ENCODE results near the gene DONSON.
"Not testable (repeated sequence)": the region's sequence is repeated elsewhere in the genome, so short reads cannot be mapped to it uniquely, and the experiment has no call there.

The DONSON gene, protein sequence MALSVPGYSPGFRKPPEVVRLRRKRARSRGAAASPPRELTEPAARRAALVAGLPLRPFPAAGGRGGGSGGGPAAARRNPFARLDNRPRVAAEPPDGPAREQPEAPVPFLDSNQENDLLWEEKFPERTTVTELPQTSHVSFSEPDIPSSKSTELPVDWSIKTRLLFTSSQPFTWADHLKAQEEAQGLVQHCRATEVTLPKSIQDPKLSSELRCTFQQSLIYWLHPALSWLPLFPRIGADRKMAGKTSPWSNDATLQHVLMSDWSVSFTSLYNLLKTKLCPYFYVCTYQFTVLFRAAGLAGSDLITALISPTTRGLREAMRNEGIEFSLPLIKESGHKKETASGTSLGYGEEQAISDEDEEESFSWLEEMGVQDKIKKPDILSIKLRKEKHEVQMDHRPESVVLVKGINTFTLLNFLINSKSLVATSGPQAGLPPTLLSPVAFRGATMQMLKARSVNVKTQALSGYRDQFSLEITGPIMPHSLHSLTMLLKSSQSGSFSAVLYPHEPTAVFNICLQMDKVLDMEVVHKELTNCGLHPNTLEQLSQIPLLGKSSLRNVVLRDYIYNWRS

GRCh38 chr21:33588485-33589335 lies at the start of gene DONSON:
Gene DONSON, minus strand, starts transcription at chr21:33588684. Its CDS starts 43 bp downstream, at chr21:33588641.
- Mint-ChIP-seq H3K4me3 (peak within 1 kb of the TSS; percentile 90), H3K27ac (peak within 1 kb of the TSS; percentile 99), H3K36me3 (ENCODE audit: low read depth) (peaks cover 40% of the 10 kb centered on the region), H3K4me1 (peaks cover 25% of the 10 kb centered on the region), H3K27me3 (ENCODE audit: low read depth, poor library complexity) (peaks cover 4% of the 10 kb centered on the region), H3K9me3 (no peaks in the 10 kb centered on the region)
- TF ChIP-seq, protein P1, sequence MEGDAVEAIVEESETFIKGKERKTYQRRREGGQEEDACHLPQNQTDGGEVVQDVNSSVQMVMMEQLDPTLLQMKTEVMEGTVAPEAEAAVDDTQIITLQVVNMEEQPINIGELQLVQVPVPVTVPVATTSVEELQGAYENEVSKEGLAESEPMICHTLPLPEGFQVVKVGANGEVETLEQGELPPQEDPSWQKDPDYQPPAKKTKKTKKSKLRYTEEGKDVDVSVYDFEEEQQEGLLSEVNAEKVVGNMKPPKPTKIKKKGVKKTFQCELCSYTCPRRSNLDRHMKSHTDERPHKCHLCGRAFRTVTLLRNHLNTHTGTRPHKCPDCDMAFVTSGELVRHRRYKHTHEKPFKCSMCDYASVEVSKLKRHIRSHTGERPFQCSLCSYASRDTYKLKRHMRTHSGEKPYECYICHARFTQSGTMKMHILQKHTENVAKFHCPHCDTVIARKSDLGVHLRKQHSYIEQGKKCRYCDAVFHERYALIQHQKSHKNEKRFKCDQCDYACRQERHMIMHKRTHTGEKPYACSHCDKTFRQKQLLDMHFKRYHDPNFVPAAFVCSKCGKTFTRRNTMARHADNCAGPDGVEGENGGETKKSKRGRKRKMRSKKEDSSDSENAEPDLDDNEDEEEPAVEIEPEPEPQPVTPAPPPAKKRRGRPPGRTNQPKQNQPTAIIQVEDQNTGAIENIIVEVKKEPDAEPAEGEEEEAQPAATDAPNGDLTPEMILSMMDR (IDR thresholded peaks at IDR 0.05), result no peak
- DNase-seq, result peak; percentile 97

DNA sequence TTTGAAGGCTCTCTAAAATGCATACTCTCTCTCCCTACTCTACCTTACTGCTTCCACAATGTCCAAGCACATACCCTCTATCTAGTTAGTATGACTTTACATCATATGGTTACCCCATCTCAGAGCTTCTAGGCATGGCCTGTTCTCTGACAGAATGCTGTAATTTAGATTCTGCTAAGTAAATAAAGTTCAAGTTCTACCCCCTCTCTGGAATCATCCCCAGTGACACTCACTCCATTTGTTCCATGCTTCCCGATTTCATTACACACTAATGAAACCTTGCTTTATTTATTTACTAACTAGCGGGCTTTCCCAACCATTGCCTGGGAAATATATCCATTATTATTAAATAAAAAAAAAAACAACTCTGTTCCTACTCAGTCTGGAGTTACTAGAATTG lies 45.8 kb upstream of the DONSON start:
- TF ChIP-seq, protein P1 (IDR thresholded peaks at IDR 0.05), result no peak
- Mint-ChIP-seq H3K4me3 (no peak overlapping the region), H3K27me3 (ENCODE audit: low read depth, poor library complexity) (peaks cover 5% of the 10 kb centered on the region), H3K9me3 (peaks cover 20% of the 10 kb centered on the region), H3K4me1 (peaks cover 5% of the 10 kb centered on the region), H3K36me3 (ENCODE audit: low read depth) (peaks cover 72% of the 10 kb centered on the region), H3K27ac (no peak overlapping the region)
- no peak for DNase-seq

DNA sequence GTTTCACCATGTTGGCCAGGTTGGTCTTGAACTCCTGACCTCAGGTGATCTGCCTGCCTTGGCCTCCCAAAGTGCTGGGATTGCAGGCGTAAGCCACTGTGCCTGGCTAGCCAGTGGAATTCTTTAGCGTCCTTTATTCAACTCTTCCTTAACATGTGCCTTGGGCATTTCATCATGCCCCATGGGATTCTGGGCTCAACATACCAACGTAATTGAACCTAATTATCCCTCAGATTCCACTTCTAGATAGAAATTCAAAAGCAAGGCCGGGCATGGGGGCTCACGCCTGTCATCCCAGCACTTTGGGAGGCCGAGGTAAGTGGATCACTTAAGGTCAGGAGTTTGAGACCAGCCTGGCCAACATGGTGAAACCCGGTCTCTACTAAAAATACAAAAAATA lies 37.7 kb upstream of the DONSON start:
- not testable (repeated sequence) for DNase-seq; H3K27me3 Mint-ChIP-seq (ENCODE audit: low read depth, poor library complexity)

GRCh38 chr21:33622253-33622652 lies 33.8 kb upstream of the DONSON start:
- Mint-ChIP-seq H3K27ac (no peak overlapping the region), H3K27me3 (ENCODE audit: low read depth, poor library complexity) (no peaks in the 10 kb centered on the region), H3K4me3 (no peak overlapping the region), H3K36me3 (ENCODE audit: low read depth) (peaks cover 67% of the 10 kb centered on the region), H3K4me1 (peaks cover 10% of the 10 kb centered on the region), H3K9me3 (peaks cover 4% of the 10 kb centered on the region)
- TF ChIP-seq, protein P1 (IDR thresholded peaks at IDR 0.05), result no peak
- DNase-seq, result no peak

More for the DNA sequence above, 37.7 kb upstream of the DONSON start:
- not testable (repeated sequence) for H3K4me1 Mint-ChIP-seq, H3K27ac Mint-ChIP-seq, H3K4me3 Mint-ChIP-seq, H3K9me3 Mint-ChIP-seq
- peaks cover 57% of the 10 kb centered on the region for H3K36me3 Mint-ChIP-seq (ENCODE audit: low read depth)

- no peak overlapping the region for H3K4me3 Mint-ChIP-seq
- H3K36me3 Mint-ChIP-seq (ENCODE audit: low read depth), result peaks cover 88% of the 10 kb centered on the region
- no peaks in the 10 kb centered on the region for H3K27me3 Mint-ChIP-seq (ENCODE audit: low read depth, poor library complexity)
- H3K4me1 Mint-ChIP-seq, result peaks cover 10% of the 10 kb centered on the region
- DNase-seq, result no peak
- H3K9me3 Mint-ChIP-seq, result peaks cover 4% of the 10 kb centered on the region
- no peak overlapping the region for H3K27ac Mint-ChIP-seq
- TF ChIP-seq, protein P1 (IDR thresholded peaks at IDR 0.05), result no peak
Observed at GRCh38 chr21:33619726-33620125, 31.2 kb upstream of the DONSON start.

DNA sequence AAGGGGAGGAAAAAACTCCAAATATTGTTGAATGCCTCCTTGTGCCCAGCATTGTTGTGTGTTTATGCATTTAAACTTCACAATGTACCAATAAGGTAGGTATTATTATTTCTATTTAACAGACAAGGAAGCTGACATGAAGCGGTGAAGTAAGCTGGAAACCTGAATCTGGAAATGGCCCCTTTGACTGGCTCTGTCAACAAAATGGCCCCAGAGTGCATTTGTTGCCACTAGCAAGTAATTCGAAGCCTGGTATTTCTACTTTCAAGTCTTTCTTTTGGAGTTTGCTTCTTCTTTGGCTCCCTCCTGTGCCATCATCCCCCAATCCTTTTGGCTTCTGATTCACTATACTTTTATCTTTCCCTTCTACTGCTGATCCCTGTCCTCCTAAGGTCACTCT lies 29.9 kb upstream of the DONSON start:
- Mint-ChIP-seq H3K4me1 (peaks cover 10% of the 10 kb centered on the region), H3K9me3 (peaks cover 4% of the 10 kb centered on the region), H3K27ac (peak overlapping the region; percentile 23), H3K27me3 (ENCODE audit: low read depth, poor library complexity) (no peaks in the 10 kb centered on the region), H3K36me3 (ENCODE audit: low read depth) (peaks cover 89% of the 10 kb centered on the region), H3K4me3 (no peak overlapping the region)
- TF ChIP-seq, protein P1 (IDR thresholded peaks at IDR 0.05), result no peak
- no peak for DNase-seq

- not testable (repeated sequence) for H3K9me3 Mint-ChIP-seq; H3K4me3 Mint-ChIP-seq; DNase-seq; H3K4me1 Mint-ChIP-seq; H3K27me3 Mint-ChIP-seq (ENCODE audit: low read depth, poor library complexity); H3K27ac Mint-ChIP-seq
- peaks cover 87% of the 10 kb centered on the region for H3K36me3 Mint-ChIP-seq (ENCODE audit: low read depth)
Observed at GRCh38 chr21:33617565-33617964, 29.1 kb upstream of the DONSON start.
